Panc1 (cell line): ENCODE results near the gene NKAIN2. TPM values are rescaled to one million over a fixed set of nuclear protein-coding genes. Genes with fewer than 3 reads are reported as not detected.

Experiments
- ATAC-seq: fragments of 200-7000 bp; cut with Tn5 transposase; 2 replicates; pipeline ENCODE4 v1.9.1; 2020; ENCODE audit warnings: mild to moderate bottlenecking, moderate library complexity
- BruUV-seq: library from RNA; stranded (reverse); fragments of 400-500 nt; replicated peaks from 2 replicates; lab custom pipeline; 2021; lab: Mats Ljungman, UMichigan
- CTCF ChIA-PET: fragments of 300-600 bp; sonication (Branson Sonifier 250); formaldehyde crosslinking; loops from one replicate; lab custom pipeline; 2022; ENCODE audit warnings: antibody characterized with exemption; lab: Charles Lee
- POLR2A ChIA-PET: fragments of 300-600 bp; sonication (Branson Sonifier 250); formaldehyde crosslinking; loops from one replicate; lab custom pipeline; 2022; ENCODE audit warnings: antibody characterized with exemption; lab: Charles Lee
- DNase-seq: peaks from one replicate; pipeline ENCODE4 v3.0.0-alpha.2; 2010; ENCODE audit warnings: low read depth, low spot score
- H3K27ac ChIP-seq: 2 replicates; pipeline ENCODE4 v1.5.1; 2011; ENCODE audit warnings: mild to moderate bottlenecking, low read length, inconsistent platforms
- H3K27me3 ChIP-seq: fragments of 200-500 bp; sonication (Bioruptor generic); 2 replicates; pipeline ENCODE4 v1.6.0; 2014; ENCODE audit warnings: low read length, inconsistent platforms; ENCODE audit not compliant: control insufficient read depth, insufficient read depth
- H3K36me3 ChIP-seq: fragments of 200-500 bp; sonication (Bioruptor generic); 2 replicates; pipeline ENCODE4 v1.5.1; 2014; ENCODE audit warnings: inconsistent platforms, mild to moderate bottlenecking, low read length, moderate library complexity; ENCODE audit not compliant: control insufficient read depth, insufficient read depth
- H3K4me1 ChIP-seq: 2 replicates; pipeline ENCODE4 v1.5.1; 2011; ENCODE audit warnings: inconsistent platforms, mild to moderate bottlenecking, low read length, moderate library complexity; ENCODE audit not compliant: control insufficient read depth, insufficient read depth
- H3K4me3 ChIP-seq, 2 experiments: 2 replicates each; pipeline ENCODE4 v1.5.1; 2011 to 2012; ENCODE audit warnings: low read depth in 2 of 2, low read length in 2 of 2, mild to moderate bottlenecking in 2 of 2, inconsistent platforms in 1 of 2, moderate library complexity in 1 of 2
- H3K9me3 ChIP-seq: fragments of 200-500 bp; sonication (Bioruptor generic); 2 replicates; pipeline ENCODE4 v1.5.1; 2014; ENCODE audit warnings: low read depth, mild to moderate bottlenecking, inconsistent platforms, low read length, moderate library complexity; ENCODE audit not compliant: control insufficient read depth, insufficient read depth
- CTCF ChIP-seq: fragments of 450-650 bp; IDR thresholded peaks from 2 replicates; pipeline ENCODE4 v1.5.1; 2017; ENCODE audit warnings: mild to moderate bottlenecking
- POLR2AphosphoS5 ChIP-seq: IDR thresholded peaks from 2 replicates; pipeline ENCODE4 v1.6.1; 2012; ENCODE audit warnings: mild to moderate bottlenecking, low read depth, low read length, moderate library complexity
- REST ChIP-seq, 2 experiments: IDR thresholded peaks; 2 replicates each; pipeline ENCODE4 v1.6.1; 2011 to 2012; ENCODE audit warnings: low read depth in 2 of 2, control low read depth in 1 of 2, low read length in 1 of 2, mild to moderate bottlenecking in 1 of 2, moderate library complexity in 1 of 2; ENCODE audit not compliant: insufficient read depth in 1 of 2
- SIN3A ChIP-seq: IDR thresholded peaks from 2 replicates; pipeline ENCODE4 v1.6.1; 2012; ENCODE audit warnings: low read depth, mild to moderate bottlenecking, low read length, moderate library complexity, borderline replicate concordance; ENCODE audit not compliant: insufficient read depth
- TCF7L2 ChIP-seq: IDR thresholded peaks from 2 replicates; pipeline ENCODE4 v1.6.1; 2011; ENCODE audit warnings: mild to moderate bottlenecking, low read depth, low read length, inconsistent platforms
- in situ Hi-C: cut with HindIII; loops from 2 replicates; pipeline ENCODE4 v1.10.0; 2016; ENCODE audit warnings: low sequenced_read_pairs, low pct_unique_long_range_greater_than_20kb
- intact Hi-C: fragments of 100-400 bp; cut with micrococcal nuclease; formaldehyde crosslinking; loops from one replicate; pipeline ENCODE4 v1.10.0; 2022; ENCODE audit not compliant: unreplicated experiment
- total RNA-seq: library from RNA; stranded (reverse); gene quantifications from one replicate; pipeline ENCODE4 v1.2.1, GENCODE V29; 2021; ENCODE audit not compliant: unreplicated experiment

Gene NKAIN2
- total RNA-seq, 1 experiment from 2014 or later = 2.6 TPM

- Histone ChIP-seq H3K27me3 (no peaks in the 10 kb centered on the region), H3K36me3 (no peaks in the 10 kb centered on the region), H3K4me1 (no peaks in the 10 kb centered on the region), H3K27ac (no peak overlapping the region), H3K4me3 (no peak overlapping the region), H3K9me3 (no peaks in the 10 kb centered on the region)
- intact Hi-C loops (no loop called here), in situ Hi-C loops (no loop called here)
- TF ChIP-seq POLR2AphosphoS5 (no peak), TCF7L2 (no peak), REST (IDR thresholded peaks at IDR 0.05; ENCODE audit: insufficient read depth in 1 of 2, low read depth in 2 of 2, low read length in 1 of 2) (no peak), CTCF (no peak), SIN3A (no peak)
- ChIA-PET CTCF (no interaction called here), POLR2A (no interaction called here)
- DNase-seq = no peak
- ATAC-seq = no peak
- BruUV-seq = no TSS peak
These were observed 263.4 kb downstream of the NKAIN2 start for GRCh38 chr6:124066946-124067552.

- CTCF ChIA-PET = no interaction called here
- in situ Hi-C loops (no loop called here), intact Hi-C loops (no loop called here)
- no TSS peak for BruUV-seq
- no peak overlapping the region for H3K4me3 ChIP-seq
- no peak for ATAC-seq
- H3K9me3 ChIP-seq = no peaks in the 10 kb centered on the region
- POLR2A ChIA-PET = no interaction called here
- TF ChIP-seq CTCF (no peak), TCF7L2 (no peak), REST (IDR thresholded peaks at IDR 0.05; ENCODE audit: insufficient read depth in 1 of 2, low read depth in 2 of 2, low read length in 1 of 2) (no peak), POLR2AphosphoS5 (no peak), SIN3A (no peak)
- H3K27ac ChIP-seq = no peak overlapping the region
- H3K27me3 ChIP-seq = no peaks in the 10 kb centered on the region
- no peaks in the 10 kb centered on the region for H3K36me3 ChIP-seq
- no peak for DNase-seq
- H3K4me1 ChIP-seq = no peaks in the 10 kb centered on the region
These were observed 265.7 kb downstream of the NKAIN2 start for GRCh38 chr6:124069230-124069950.
